Transverse colon (tissue), 4 donors: ENCODE measurements around the gene ADPRS. TPM values are rescaled to one million over a fixed set of nuclear protein-coding genes. Genes with fewer than 3 reads are reported as not detected.

Source experiments
- DNase-seq: peaks from one replicate; pipeline ENCODE4 v3.0.0-alpha.2; 2019
- H3K27ac ChIP-seq, 4 donors: fragments of 200-600 bp; sonication (generic); 2 replicates each; pipeline ENCODE4 v1.5.1; 2016 to 2018; ENCODE audit warnings: inconsistent platforms in 4 of 4
- H3K27me3 ChIP-seq: fragments of 200-600 bp; sonication (generic); 2 replicates; pipeline ENCODE4 v1.5.1; 2017; ENCODE audit warnings: inconsistent platforms
- H3K36me3 ChIP-seq, 4 donors: fragments of 200-600 bp; sonication (generic); 2 replicates each; pipeline ENCODE4 v1.5.1; 2017 to 2019; ENCODE audit warnings: inconsistent platforms in 4 of 4
- H3K4me1 ChIP-seq, 4 donors: fragments of 200-600 bp; sonication (generic); 2 replicates each; pipeline ENCODE4 v1.5.1; 2017 to 2020; ENCODE audit warnings: inconsistent platforms in 4 of 4
- H3K4me3 ChIP-seq, 4 donors: fragments of 200-600 bp; sonication (generic); 1 replicate in 1 of 4; 2 replicates in 3 of 4; pipeline versions ENCODE4 v1.5.1 to v1.6.1; 2017 to 2019; ENCODE audit warnings: inconsistent platforms in 4 of 4
- H3K9me3 ChIP-seq, 2 donors: fragments of 200-600 bp; sonication (generic); 2 replicates each; pipeline ENCODE4 v1.5.1; 2017 to 2019; ENCODE audit warnings: inconsistent platforms in 2 of 2
- EP300 ChIP-seq: sonication (generic); formaldehyde crosslinking; IDR thresholded peaks from one replicate; pipeline ENCODE4 v1.6.1; 2017; ENCODE audit warnings: antibody characterized with exemption, low read depth
- POLR2A ChIP-seq: fragments of 450-650 bp; IDR thresholded peaks from one replicate; pipeline ENCODE4 v1.6.1; 2016; ENCODE audit warnings: antibody characterized with exemption, mild to moderate bottlenecking, moderate library complexity
- POLR2AphosphoS5 ChIP-seq, 3 donors: sonication (generic); formaldehyde crosslinking; IDR thresholded peaks; one replicate each; pipeline ENCODE4 v1.6.1; 2016; ENCODE audit warnings: antibody characterized with exemption in 3 of 3
- WGBS, 2 donors: methylation state at CpG; one replicate each; pipeline ENCODE4 v1.1.5; 2018; ENCODE audit warnings: low coverage in 1 of 2; 5-methylcytosine and 5-hydroxymethylcytosine counted together
- in situ Hi-C, 4 donors: fragments of 200-750 bp; cut with MboI; loops; one replicate each; pipeline versions ENCODE4 v1.15.0 to v1.15.1; 2017; ENCODE audit warnings: low sequenced_read_pairs in 3 of 4, low pct_ligation_motif_present in 1 of 4, low pct_unique_long_range_greater_than_20kb in 1 of 4
- intact Hi-C: fragments of 100-400 bp; cut with DNase I; formaldehyde crosslinking; loops from one replicate; pipeline ENCODE4 v1.15.1; 2023; ENCODE audit warnings: low total_unique reads
- total RNA-seq, 4 donors: library from RNA; depleted of rRNA; stranded (reverse); fragments of >200 nt; gene quantifications; one replicate each; pipeline ENCODE4 v1.1.0, GENCODE V29; 2016
- TF ChIP-seq, protein P1 (sequence below), 5 experiments: fragments of 200-600 bp in 3 of 5; fragments of 450-650 bp in 2 of 5; sonication (generic) in 3 of 5; IDR thresholded peaks; 1 replicate in 2 of 5; 2 replicates in 3 of 5; pipeline ENCODE4 v1.5.1; 2016 to 2017; ENCODE audit warnings: antibody characterized with exemption in 5 of 5, inconsistent platforms in 3 of 5, mild to moderate bottlenecking in 2 of 5, moderate library complexity in 1 of 5

Gene ADPRS
- total RNA-seq, 4 donors from 2014 or later = 18.3 to 41.8 (median 28.6) TPM

DNA sequence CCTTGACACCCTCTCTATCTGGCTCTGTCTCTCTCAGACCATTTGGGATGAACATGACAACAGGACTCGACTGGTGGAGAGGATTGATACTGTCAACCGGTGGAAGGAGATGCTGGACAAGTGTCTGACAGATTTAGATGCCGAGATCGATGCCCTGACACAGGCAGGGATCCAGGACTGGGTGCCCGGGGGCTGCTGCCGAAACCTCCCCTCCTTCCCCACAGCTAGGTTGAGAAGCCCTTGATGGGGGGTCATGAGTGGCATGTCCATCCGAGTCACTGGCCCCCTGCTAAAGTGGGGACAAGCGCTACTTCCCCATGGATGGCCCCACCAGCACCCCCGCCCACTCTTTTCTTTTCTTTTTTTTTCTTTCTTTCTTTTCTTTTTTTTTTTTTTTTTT, 3.6 kb upstream of the ADPRS start:
- intact Hi-C loops = no loop called here
- no peak for DNase-seq
- no peaks in the 10 kb centered on the region for H3K9me3 ChIP-seq
- TF ChIP-seq POLR2A (no peak), POLR2AphosphoS5 (IDR thresholded peaks at IDR 0.05) (no peak), EP300 (no peak)
- TF ChIP-seq, protein P1, sequence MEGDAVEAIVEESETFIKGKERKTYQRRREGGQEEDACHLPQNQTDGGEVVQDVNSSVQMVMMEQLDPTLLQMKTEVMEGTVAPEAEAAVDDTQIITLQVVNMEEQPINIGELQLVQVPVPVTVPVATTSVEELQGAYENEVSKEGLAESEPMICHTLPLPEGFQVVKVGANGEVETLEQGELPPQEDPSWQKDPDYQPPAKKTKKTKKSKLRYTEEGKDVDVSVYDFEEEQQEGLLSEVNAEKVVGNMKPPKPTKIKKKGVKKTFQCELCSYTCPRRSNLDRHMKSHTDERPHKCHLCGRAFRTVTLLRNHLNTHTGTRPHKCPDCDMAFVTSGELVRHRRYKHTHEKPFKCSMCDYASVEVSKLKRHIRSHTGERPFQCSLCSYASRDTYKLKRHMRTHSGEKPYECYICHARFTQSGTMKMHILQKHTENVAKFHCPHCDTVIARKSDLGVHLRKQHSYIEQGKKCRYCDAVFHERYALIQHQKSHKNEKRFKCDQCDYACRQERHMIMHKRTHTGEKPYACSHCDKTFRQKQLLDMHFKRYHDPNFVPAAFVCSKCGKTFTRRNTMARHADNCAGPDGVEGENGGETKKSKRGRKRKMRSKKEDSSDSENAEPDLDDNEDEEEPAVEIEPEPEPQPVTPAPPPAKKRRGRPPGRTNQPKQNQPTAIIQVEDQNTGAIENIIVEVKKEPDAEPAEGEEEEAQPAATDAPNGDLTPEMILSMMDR (IDR thresholded peaks at IDR 0.05) = no peak
- H3K27ac ChIP-seq = no peak overlapping the region
- WGBS, 2 donors = 60 to 93% methylated on average over 1 to 9 of the region's 9 CpGs
- H3K4me1 ChIP-seq = peaks cover 10 to 27% (median 22%) of the 10 kb centered on the region in 4 donors
- H3K4me3 ChIP-seq = no peak overlapping the region
- no peaks in the 10 kb centered on the region for H3K36me3 ChIP-seq
- H3K27me3 ChIP-seq = peaks cover 17% of the 10 kb centered on the region
- in situ Hi-C loops = no loop called here

- intact Hi-C loops = no loop called here
- WGBS, 2 donors = 91% methylated on average over 29 of the region's 29 CpGs; no CpG with 5 or more reads in 1 of the 2 donors
- in situ Hi-C loops = no loop called here
Observed at GRCh38 chr1:36085686-36086526, 2.8 kb upstream of the ADPRS start.

DNA sequence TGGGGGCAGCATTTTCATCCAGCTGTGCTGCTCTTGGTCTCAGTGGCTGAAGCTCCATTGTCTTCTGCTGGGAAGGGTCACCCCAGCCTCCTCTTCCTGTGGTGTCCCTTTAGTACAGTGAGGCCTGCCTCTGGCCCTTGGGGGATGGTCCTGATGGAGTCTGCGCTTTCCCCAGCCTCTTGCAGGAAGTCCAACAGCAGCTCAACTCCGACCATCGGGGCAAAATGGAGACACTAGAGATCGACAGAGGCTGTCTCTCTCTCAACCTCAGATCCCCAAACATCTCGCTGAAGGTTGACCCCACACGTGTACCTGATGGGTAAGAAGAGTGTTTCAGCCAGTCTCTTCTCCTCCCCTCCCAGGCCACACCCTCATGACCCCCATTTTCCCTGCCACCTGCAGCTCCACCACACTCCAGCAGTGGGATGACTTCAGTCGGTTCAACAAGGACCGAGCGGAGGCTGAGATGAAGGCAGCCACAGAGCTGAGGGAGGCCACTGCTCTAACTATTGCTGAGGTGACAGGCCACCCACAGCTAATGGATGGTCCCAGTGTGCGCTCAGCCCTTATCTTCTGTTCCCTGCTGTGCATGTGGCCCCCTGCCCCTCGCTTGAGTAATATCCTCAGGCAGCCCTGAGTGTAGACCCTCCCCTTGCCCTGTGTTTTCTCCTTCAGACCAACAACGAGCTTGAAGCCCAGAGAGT, 2.0 kb upstream of the ADPRS start:
- DNase-seq = no peak
- H3K4me1 ChIP-seq = peaks cover 10 to 38% (median 25%) of the 10 kb centered on the region in 4 donors
- intact Hi-C loops = no loop called here

More at GRCh38 chr1:36085686-36086526, 2.8 kb upstream of the ADPRS start:
- Histone ChIP-seq H3K9me3 (no peaks in the 10 kb centered on the region), H3K4me1 (peaks cover 10 to 32% (median 25%) of the 10 kb centered on the region in 4 donors), H3K4me3 (no peak overlapping the region), H3K27ac (no peak overlapping the region), H3K27me3 (peaks cover 17% of the 10 kb centered on the region), H3K36me3 (no peaks in the 10 kb centered on the region)
- TF ChIP-seq POLR2A (no peak), EP300 (no peak), POLR2AphosphoS5 (IDR thresholded peaks at IDR 0.05) (no peak)
- TF ChIP-seq, protein P1 (IDR thresholded peaks at IDR 0.05) = no peak
- DNase-seq = no peak

More for the DNA sequence above, 2.0 kb upstream of the ADPRS start:
- in situ Hi-C loops = no loop called here
- Histone ChIP-seq H3K27ac (no peak overlapping the region), H3K27me3 (peaks cover 17% of the 10 kb centered on the region), H3K9me3 (no peaks in the 10 kb centered on the region), H3K36me3 (peaks cover 0 to under 1% (median 0%) of the 10 kb centered on the region in 4 donors), H3K4me3 (no peak overlapping the region)
- 91% methylated on average over 12 of the region's 12 CpGs; no CpG with 5 or more reads in 1 of the 2 donors for WGBS, 2 donors
- no peak for TF ChIP-seq POLR2AphosphoS5 (IDR thresholded peaks at IDR 0.05)
- TF ChIP-seq, protein P1 (IDR thresholded peaks at IDR 0.05) = no peak
- no peak for TF ChIP-seq EP300
- TF ChIP-seq POLR2A = no peak
